H9 (cell line): ENCODE measurements around the gene ZSCAN22. TPM values are rescaled to one million over a fixed set of nuclear protein-coding genes. Genes with fewer than 3 reads are reported as not detected.

Source experiments
- DNase-seq: peaks from one replicate; pipeline ENCODE4 v3.0.0-alpha.2; 2017
- H2AFZ ChIP-seq: one replicate; pipeline ENCODE4 v1.6.1; 2013; ENCODE audit warnings: mild to moderate bottlenecking, low read length, control low read depth, moderate library complexity
- H2AK5ac ChIP-seq: 2 replicates; pipeline ENCODE4 v1.6.1; 2013; ENCODE audit warnings: low read length, control low read depth, mixed read lengths; ENCODE audit not compliant: insufficient read length
- H2BK120ac ChIP-seq: one replicate; pipeline ENCODE4 v1.6.1; 2013; ENCODE audit warnings: low read depth, mild to moderate bottlenecking, low read length, control low read depth, inconsistent platforms; ENCODE audit not compliant: poor library complexity, severe bottlenecking
- H2BK12ac ChIP-seq: 2 replicates; pipeline ENCODE4 v1.6.1; 2013; ENCODE audit warnings: low read length, control low read depth, mixed read lengths, low read depth; ENCODE audit not compliant: insufficient read length
- H2BK15ac ChIP-seq: 2 replicates; pipeline ENCODE4 v1.6.1; 2013; ENCODE audit warnings: low read depth, low read length, control low read depth
- H2BK20ac ChIP-seq: one replicate; pipeline ENCODE4 v1.6.1; 2013; ENCODE audit warnings: low read depth, mild to moderate bottlenecking, low read length, control low read depth, inconsistent platforms; ENCODE audit not compliant: poor library complexity, severe bottlenecking
- H2BK5ac ChIP-seq: 2 replicates; pipeline ENCODE4 v1.6.1; 2013; ENCODE audit warnings: low read length, control low read depth, mixed read lengths; ENCODE audit not compliant: insufficient read length
- H3K14ac ChIP-seq: 2 replicates; pipeline ENCODE4 v1.6.1; 2013; ENCODE audit warnings: low read length, control low read depth; ENCODE audit not compliant: insufficient read depth
- H3K18ac ChIP-seq: 2 replicates; pipeline ENCODE4 v1.6.1; 2013; ENCODE audit warnings: low read depth, mild to moderate bottlenecking, mixed read lengths, low read length, control low read depth; ENCODE audit not compliant: insufficient read length
- H3K23ac ChIP-seq: 2 replicates; pipeline ENCODE4 v1.6.1; 2013; ENCODE audit warnings: low read length, control low read depth, mixed read lengths, low read depth; ENCODE audit not compliant: insufficient read length
- H3K23me2 ChIP-seq: 2 replicates; pipeline ENCODE4 v1.6.1; 2013; ENCODE audit warnings: low read depth, mild to moderate bottlenecking, mixed read lengths, low read length, control low read depth; ENCODE audit not compliant: insufficient read length, poor library complexity, severe bottlenecking
- H3K27ac ChIP-seq: 2 replicates; pipeline ENCODE4 v1.5.1; 2013; ENCODE audit warnings: low read length, control low read depth, mixed read lengths, low read depth; ENCODE audit not compliant: insufficient read length
- H3K27me3 ChIP-seq: 2 replicates; pipeline ENCODE4 v1.6.1; 2013; ENCODE audit warnings: low read length, control low read depth, inconsistent platforms; ENCODE audit not compliant: insufficient read depth
- H3K4ac ChIP-seq: 2 replicates; pipeline ENCODE4 v1.6.1; 2013; ENCODE audit warnings: low read depth, mild to moderate bottlenecking, control low read depth, inconsistent platforms, low read length, moderate library complexity
- H3K4me1 ChIP-seq: 2 replicates; pipeline ENCODE4 v1.6.1; 2013; ENCODE audit warnings: low read length, control low read depth, inconsistent platforms; ENCODE audit not compliant: insufficient read depth
- H3K4me2 ChIP-seq: 2 replicates; pipeline ENCODE4 v1.6.1; 2013; ENCODE audit warnings: low read length, control low read depth, mixed read lengths; ENCODE audit not compliant: insufficient read length, insufficient read depth
- H3K56ac ChIP-seq: 2 replicates; pipeline ENCODE4 v1.6.1; 2013; ENCODE audit warnings: low read depth, mild to moderate bottlenecking, mixed read lengths, low read length, control low read depth; ENCODE audit not compliant: insufficient read length
- H3K79me1 ChIP-seq: 2 replicates; pipeline ENCODE4 v1.6.1; 2013; ENCODE audit warnings: low read depth, mild to moderate bottlenecking, moderate library complexity, low read length, control low read depth, inconsistent platforms; ENCODE audit not compliant: insufficient read depth, poor library complexity, severe bottlenecking
- H3K79me2 ChIP-seq: 2 replicates; pipeline ENCODE4 v1.6.1; 2013; ENCODE audit warnings: low read length, control low read depth, inconsistent platforms; ENCODE audit not compliant: insufficient read depth
- H3K9ac ChIP-seq: 2 replicates; pipeline ENCODE4 v1.6.1; 2013; ENCODE audit warnings: low read length, control low read depth, mixed read lengths; ENCODE audit not compliant: insufficient read length; ENCODE audit errors: extremely low read depth
- H3K9me3 ChIP-seq: one replicate; pipeline ENCODE4 v1.6.1; 2013; ENCODE audit warnings: low read depth, low read length, inconsistent platforms; ENCODE audit not compliant: control insufficient read depth
- H3T11ph ChIP-seq: one replicate; pipeline ENCODE4 v1.6.1; 2013; ENCODE audit warnings: mild to moderate bottlenecking, low read length, control low read depth, inconsistent platforms
- H4K20me1 ChIP-seq: one replicate; pipeline ENCODE4 v1.6.1; 2013; ENCODE audit not compliant: control insufficient read depth, insufficient read length, insufficient read depth
- H4K5ac ChIP-seq: 2 replicates; pipeline ENCODE4 v1.6.1; 2013; ENCODE audit warnings: low read depth, mild to moderate bottlenecking, mixed read lengths, low read length, control low read depth; ENCODE audit not compliant: insufficient read length
- H4K8ac ChIP-seq: replicated peaks from 2 replicates; pipeline ENCODE4 v1.6.1; 2013; ENCODE audit warnings: low read length, control low read depth, mixed read lengths, low read depth; ENCODE audit not compliant: insufficient read length
- H4K91ac ChIP-seq: 2 replicates; pipeline ENCODE4 v1.6.1; 2013; ENCODE audit warnings: low read depth, mild to moderate bottlenecking, moderate library complexity, mixed read lengths, low read length, control low read depth; ENCODE audit not compliant: insufficient read length
- H3K27ac Mint-ChIP-seq, 3 experiments: 2 replicates in 2 of 3; 3 replicates in 1 of 3; pipeline ENCODE4 v1.8.0; 2020 to 2021; ENCODE audit warnings: mixed read lengths in 3 of 3, mild to moderate bottlenecking in 1 of 3, moderate library complexity in 1 of 3
- H3K27me3 Mint-ChIP-seq: 2 replicates; pipeline ENCODE4 v1.8.0; 2021; ENCODE audit warnings: low read depth, mild to moderate bottlenecking, moderate library complexity, mixed read lengths
- H3K36me3 Mint-ChIP-seq, 3 experiments: 2 replicates in 2 of 3; 3 replicates in 1 of 3; pipeline ENCODE4 v1.8.0; 2020 to 2021; ENCODE audit warnings: low read depth in 3 of 3, mixed read lengths in 3 of 3; ENCODE audit not compliant: insufficient read depth in 1 of 3
- H3K4me1 Mint-ChIP-seq, 2 experiments: 2 replicates each; pipeline ENCODE4 v1.8.0; 2020; ENCODE audit warnings: mixed read lengths in 2 of 2
- H3K4me3 Mint-ChIP-seq, 2 experiments: 2 replicates in 1 of 2; 3 replicates in 1 of 2; pipeline ENCODE4 v1.8.0; 2020 to 2021; ENCODE audit warnings: mild to moderate bottlenecking in 2 of 2, mixed read lengths in 2 of 2, moderate library complexity in 1 of 2
- H3K9me3 Mint-ChIP-seq, 2 experiments: 2 replicates in 1 of 2; 3 replicates in 1 of 2; pipeline ENCODE4 v1.8.0; 2020; ENCODE audit warnings: mild to moderate bottlenecking in 2 of 2, mixed read lengths in 2 of 2, moderate library complexity in 1 of 2
- WGBS: extraction: QIAGEN DNeasy Blood & Tissue Kit; methylation state at CpG from one replicate; pipeline ENCODE4 v1.1.7; 2013; ENCODE audit warnings: missing lambda C conversion rate, low lambda C conversion rate, mixed read lengths; ENCODE audit not compliant: insufficient read length; ENCODE audit errors: extremely low coverage; 5-methylcytosine and 5-hydroxymethylcytosine counted together
- total RNA-seq: library from RNA; stranded (reverse); gene quantifications from 2 replicates; pipeline ENCODE4 v1.2.1, GENCODE V29; 2021
- TF ChIP-seq, protein P1 (sequence below): fragments of 200-600 bp; sonication (generic); conservative IDR thresholded peaks from 3 replicates; pipeline ENCODE4 v1.8.0; 2021; ENCODE audit warnings: antibody characterized with exemption, mild to moderate bottlenecking

ZSCAN22 gene
- total RNA-seq, 1 experiment from 2014 or later = 4.8 TPM

DNA sequence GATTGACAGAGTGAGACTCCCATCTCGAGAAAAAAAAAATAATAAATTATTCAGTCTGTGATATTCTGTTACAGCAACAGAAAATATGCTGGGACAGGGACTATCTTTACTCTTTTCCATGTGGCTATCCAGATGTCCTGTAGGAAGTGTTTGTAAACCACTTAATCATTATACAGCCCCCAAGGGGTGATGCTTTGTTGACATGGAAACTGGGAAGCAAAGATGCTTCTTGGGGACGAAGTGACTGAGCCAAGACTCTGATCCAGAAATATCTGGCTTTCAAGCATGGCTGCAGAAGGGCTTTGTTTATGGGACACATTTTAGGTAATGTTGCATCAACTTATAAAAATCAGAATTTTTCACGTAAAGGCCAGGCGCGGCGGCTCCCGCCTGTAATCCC lies 42.6 kb upstream of the ZSCAN22 start:
- no peak overlapping the region for H2BK5ac ChIP-seq
- peaks cover 32% of the 10 kb centered on the region for H3K79me2 ChIP-seq
- H3K4me1 Mint-ChIP-seq = peaks cover 19% of the 10 kb centered on the region in 2 experiments
- TF ChIP-seq, protein P1, sequence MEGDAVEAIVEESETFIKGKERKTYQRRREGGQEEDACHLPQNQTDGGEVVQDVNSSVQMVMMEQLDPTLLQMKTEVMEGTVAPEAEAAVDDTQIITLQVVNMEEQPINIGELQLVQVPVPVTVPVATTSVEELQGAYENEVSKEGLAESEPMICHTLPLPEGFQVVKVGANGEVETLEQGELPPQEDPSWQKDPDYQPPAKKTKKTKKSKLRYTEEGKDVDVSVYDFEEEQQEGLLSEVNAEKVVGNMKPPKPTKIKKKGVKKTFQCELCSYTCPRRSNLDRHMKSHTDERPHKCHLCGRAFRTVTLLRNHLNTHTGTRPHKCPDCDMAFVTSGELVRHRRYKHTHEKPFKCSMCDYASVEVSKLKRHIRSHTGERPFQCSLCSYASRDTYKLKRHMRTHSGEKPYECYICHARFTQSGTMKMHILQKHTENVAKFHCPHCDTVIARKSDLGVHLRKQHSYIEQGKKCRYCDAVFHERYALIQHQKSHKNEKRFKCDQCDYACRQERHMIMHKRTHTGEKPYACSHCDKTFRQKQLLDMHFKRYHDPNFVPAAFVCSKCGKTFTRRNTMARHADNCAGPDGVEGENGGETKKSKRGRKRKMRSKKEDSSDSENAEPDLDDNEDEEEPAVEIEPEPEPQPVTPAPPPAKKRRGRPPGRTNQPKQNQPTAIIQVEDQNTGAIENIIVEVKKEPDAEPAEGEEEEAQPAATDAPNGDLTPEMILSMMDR = no peak
- H3K27ac ChIP-seq = no peak overlapping the region
- H3K23me2 ChIP-seq = peaks cover 5% of the 10 kb centered on the region
- H4K20me1 ChIP-seq = peaks cover 2% of the 10 kb centered on the region
- H3K27me3 ChIP-seq = no peaks in the 10 kb centered on the region
- peaks cover 58 to 69% (median 68%) of the 10 kb centered on the region in 3 experiments for H3K36me3 Mint-ChIP-seq
- 0 out of 5 replicates have a peak, but pooled peaks cover 0 to 3% of the 10 kb centered on the region in 2 experiments for H3K9me3 Mint-ChIP-seq
- no peak overlapping the region for H3K23ac ChIP-seq
- H4K5ac ChIP-seq = no peak overlapping the region
- no peak overlapping the region for H3K4me3 Mint-ChIP-seq
- WGBS = no CpG with 5 or more reads among the region's 7 CpGs
- no peak overlapping the region for H4K91ac ChIP-seq
- no peak overlapping the region for H3K56ac ChIP-seq
- no peak overlapping the region for H3K4me2 ChIP-seq
- H3K14ac ChIP-seq = no peak overlapping the region
- no peak overlapping the region for H3K18ac ChIP-seq
- H3K4ac ChIP-seq = no peak overlapping the region
- DNase-seq = no peak
- H2BK120ac ChIP-seq = no peak overlapping the region
- H3K9ac ChIP-seq = no peak overlapping the region
- peaks cover 9% of the 10 kb centered on the region; the same call in 1 of the 2 replicates for H3K4me1 ChIP-seq
- no peak overlapping the region for H2BK15ac ChIP-seq
- H3K9me3 ChIP-seq = no peaks in the 10 kb centered on the region
- H4K8ac ChIP-seq = no peak overlapping the region
- peaks cover 18% of the 10 kb centered on the region for H3K79me1 ChIP-seq
- no peak overlapping the region for H2AFZ ChIP-seq
- no peak overlapping the region for H2AK5ac ChIP-seq
- H2BK12ac ChIP-seq = no peak overlapping the region
- H3K27me3 Mint-ChIP-seq = no peaks in the 10 kb centered on the region
- H2BK20ac ChIP-seq = no peak overlapping the region
- H3K27ac Mint-ChIP-seq = no peak overlapping the region
- no peak overlapping the region for H3T11ph ChIP-seq
